ENCODE measurements around the gene ABCB9.

Gene ABCB9

DNA sequence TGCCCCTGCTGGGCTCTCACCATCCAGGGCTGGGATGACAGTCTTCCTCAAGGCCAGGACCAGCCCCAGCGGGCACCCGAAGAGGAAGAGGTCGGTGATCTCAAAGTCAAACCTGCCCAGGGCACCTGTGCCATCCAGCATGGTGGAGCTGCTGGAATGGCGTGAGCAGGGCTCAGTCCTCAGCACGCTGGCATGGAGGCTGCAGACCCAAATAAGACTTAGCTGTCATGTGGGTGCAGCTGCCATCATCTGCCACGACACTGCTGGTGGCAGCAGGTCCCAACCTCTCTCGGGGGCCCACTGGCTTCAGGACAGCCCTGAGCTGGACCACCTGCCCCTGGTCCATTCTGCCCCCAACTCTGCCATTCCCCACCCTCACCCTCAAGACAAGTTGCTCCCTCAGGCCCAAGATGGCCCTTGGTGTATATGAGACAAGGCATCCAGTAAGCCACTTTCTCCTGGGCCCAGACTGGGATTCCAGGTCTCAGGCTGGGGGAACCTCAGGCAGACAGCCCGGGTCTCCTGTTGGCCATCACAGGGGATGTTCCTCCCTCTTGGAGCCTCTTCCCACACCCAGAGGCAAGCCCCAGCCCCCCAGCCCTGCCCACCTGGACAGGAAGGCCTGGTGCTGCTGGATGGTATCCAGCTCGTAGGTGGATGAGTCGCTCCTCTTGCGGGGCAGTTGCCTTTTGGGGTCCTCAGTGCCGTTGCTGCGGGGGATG, 28.7 kb upstream of the ABCB9 start:
- no peak for DNase-seq (ENCODE audit: low read depth)

DNA sequence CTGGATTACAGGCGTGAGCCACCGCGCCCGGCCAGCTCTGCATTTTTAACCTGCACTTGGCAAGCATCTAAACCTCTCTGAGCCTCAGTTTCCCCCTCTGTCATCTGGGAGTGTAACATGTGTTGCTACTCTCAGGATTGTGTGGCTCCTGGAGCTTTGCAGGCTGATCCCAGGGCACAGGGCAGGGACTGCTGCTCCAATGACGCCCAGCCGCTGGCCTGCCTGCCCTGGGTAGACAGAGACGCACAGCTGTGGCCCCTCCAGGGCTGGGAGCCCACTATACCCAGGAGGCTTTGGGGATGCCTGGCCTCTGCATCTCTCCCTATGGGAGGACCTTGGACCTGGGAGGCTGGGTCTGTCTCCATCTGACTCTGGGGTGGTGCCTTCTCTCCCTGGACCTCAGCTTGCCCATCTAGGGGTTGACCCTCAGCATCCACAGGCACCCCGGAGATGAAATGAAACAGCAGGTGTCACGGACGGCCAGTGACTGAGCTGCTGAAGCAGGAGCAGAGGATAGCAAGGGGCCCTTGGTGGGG, 27.9 kb upstream of the ABCB9 start:
- no peak for DNase-seq (ENCODE audit: low read depth)

GRCh38 chr12:122992386-122992785, 26.1 kb upstream of the ABCB9 start:
- no peak for DNase-seq (ENCODE audit: low read depth)

DNA sequence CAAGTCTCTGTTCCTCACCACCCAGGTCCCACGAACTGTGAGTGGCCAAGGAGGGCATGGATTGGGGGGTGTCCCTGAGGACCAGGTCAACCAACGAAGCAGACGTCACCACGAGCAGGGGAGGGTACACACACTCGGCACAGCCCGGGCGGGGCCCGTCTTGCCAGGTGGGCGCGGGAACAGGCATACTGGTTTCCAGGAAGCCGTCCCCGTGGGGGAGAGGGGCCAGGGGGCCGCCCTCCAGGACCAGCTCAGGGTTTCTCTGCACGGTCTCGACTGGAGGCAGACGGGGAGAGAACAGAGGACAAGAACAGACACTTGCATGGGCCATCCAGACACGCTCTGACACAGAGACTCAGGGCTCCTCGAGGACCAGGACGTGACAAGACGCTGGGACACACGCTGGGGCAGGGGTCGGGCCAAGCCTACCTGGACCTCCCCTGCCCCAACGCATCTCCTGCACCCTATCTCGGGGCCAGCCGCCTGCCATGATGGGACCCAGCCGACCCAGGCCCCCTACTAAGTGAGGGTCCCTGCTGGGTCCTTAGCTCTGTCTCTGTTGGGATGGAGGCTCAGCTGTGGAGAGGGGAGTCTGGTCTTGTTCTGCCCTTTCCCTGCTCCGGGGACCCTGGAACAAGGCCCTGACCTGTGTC, 25.5 kb upstream of the ABCB9 start:
- DNase-seq (ENCODE audit: low read depth) = no peak

DNA sequence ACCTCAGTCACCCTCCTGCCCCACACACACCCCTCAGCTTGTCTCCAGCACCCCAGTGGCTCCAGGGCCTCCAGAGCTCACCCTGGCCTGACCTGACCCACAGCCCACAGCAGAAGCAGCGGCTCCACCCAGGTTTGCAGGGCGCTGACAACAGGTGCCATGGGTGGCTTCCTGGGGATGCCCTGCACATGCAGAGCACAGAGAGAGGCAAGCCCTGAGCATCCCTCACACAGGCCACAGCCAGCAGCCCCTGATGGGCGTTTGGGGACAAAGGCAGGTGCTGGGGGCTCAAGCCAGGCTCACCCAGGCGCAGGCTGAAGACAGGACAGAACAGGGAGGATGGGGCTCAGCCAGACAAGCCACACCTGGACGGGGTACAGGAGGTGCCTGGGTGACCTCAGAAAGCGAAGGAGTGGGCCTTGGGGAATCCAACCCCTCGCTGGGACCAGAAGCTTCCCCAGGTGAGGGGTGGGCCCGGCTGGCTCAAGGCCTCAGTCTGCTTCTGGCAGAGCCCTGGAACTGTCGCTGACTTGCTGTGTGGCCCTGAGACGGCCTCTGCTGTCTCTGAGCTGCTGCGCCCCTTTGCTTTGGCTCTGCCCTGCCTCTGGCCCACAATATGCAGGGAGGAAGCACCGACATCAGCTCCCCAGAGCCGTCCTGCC, 24.8 kb upstream of the ABCB9 start:
- DNase-seq (ENCODE audit: low read depth) = no peak

GRCh38 chr12:122990561-122990960, 24.3 kb upstream of the ABCB9 start:
- no peak for DNase-seq (ENCODE audit: low read depth)

GRCh38 chr12:122989874-122990419, 23.7 kb upstream of the ABCB9 start:
- DNase-seq (ENCODE audit: low read depth) = no peak

- no peak for DNase-seq (ENCODE audit: low read depth)
Measured at GRCh38 chr12:122989225-122989839, 23.1 kb upstream of the ABCB9 start.

GRCh38 chr12:122988612-122989212, 22.4 kb upstream of the ABCB9 start:
- no peak for DNase-seq (ENCODE audit: low read depth)

DNA sequence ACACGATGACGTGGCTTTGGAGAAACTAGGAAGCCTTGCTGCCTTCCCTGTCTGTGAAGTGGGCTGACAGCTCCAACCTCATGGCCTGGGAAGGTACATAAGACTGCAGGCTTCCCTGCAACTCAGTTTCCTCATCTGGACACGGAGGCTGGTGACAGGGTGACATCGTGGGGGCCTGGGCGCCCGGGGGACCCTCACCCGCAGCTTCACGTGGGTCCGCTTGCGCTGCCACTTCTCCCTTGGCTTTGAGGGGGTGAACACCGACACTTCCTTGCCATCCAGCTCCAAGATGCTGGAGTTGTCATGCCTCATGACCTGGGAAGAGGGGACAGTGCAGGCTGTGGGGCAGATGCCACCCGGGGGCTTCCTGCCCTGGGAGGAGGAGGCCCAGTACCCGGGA, 21.8 kb upstream of the ABCB9 start:
- no peak for DNase-seq (ENCODE audit: low read depth)

DNA sequence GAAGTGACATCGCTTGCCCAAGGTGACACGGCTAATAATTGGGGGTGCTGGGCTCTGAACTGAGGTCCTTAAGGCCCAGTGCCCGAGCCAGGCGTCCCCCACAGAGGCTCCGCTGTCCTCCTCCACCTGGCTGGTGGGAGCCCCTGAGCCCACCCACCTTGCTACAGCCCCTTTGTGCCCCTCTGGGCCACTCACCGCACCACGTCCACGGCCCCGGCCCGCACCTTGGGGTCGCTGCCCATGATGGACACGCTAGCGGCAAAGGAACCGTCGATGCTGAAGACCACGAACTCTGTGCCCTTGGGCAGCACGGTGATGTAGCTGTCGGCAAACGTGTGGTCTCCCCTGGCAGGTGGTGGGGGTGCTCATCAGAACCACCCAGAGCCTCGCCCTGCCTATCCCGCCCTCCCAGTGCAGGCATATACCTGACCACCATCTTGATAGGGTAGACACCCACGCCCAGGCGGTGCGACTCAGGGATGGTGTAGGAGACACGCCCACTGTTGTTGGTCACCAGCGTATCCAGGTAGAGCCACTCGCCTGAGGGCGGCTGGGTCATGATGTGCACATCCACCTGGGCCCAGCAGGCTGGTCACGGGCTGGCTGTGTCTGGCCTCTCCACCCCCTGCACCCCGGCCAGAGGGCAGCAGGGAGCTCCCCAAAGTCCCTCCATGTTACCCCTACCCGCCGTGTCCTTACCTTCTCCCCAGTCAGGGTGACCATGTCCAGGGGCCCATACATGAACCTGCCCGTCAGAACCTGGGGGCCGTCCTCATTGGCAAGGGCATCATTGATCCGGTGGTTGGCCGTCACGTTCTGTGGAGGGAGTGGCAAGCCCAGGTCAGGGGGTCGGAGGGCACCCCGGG, 21.1 kb upstream of the ABCB9 start:
- no peak for DNase-seq (ENCODE audit: low read depth)

GRCh38 chr12:122986258-122986871, 20.1 kb upstream of the ABCB9 start:
- no peak for DNase-seq (ENCODE audit: low read depth)

DNA sequence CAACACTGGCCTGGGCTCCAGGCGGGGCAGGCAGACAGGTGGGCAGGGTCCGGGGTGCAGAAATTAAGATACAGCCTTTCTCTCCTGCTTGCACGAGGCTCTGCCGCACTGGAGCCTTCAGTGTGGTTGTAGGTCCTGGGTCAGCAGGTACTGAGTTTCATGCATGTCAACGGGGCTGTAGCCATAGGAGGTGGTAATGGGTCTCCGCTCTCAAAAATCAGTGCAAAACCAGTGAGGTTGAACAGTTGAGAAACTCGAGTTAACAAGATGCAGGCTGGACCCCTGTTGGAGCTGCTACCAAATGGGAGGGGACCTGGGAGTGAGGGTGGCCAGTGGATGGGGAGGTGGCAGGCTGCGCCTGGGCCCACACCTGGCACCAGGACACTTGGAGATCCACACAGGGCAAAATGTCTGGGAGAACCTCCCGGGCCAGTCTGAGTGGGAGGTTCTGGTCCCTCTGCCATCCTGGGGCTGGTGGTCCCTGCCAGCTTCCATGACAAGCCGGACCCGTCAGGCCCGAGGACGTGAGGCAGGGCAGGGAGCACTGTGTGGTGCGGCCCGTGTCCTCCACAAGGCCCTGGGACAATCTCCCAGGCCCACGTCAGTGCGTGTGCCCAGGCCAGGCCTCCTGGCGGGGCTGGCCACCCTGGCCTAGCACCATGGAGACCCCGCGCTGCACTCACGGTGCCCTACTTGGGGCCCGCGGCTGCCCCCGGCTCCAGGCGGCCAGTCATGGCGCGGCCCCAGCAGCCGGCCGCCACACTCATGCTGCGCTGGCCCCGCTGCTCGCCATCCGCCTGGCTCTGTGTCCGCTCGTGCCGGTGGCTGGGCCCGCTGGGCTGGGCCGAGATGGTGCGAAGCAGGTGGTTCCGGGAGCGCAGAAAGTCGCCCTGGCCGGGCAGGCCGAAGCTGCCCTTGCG, 19.3 kb upstream of the ABCB9 start:
- no peak for DNase-seq (ENCODE audit: low read depth)

GRCh38 chr12:122984612-122985337, 18.5 kb upstream of the ABCB9 start:
- no peak for DNase-seq (ENCODE audit: low read depth)

- no peak for DNase-seq (ENCODE audit: low read depth)
Measured at GRCh38 chr12:122983789-122984515, 17.7 kb upstream of the ABCB9 start.

- DNase-seq (ENCODE audit: low read depth) = no peak
Measured at GRCh38 chr12:122982963-122983788, 16.9 kb upstream of the ABCB9 start.

GRCh38 chr12:122982477-122982815, 16.2 kb upstream of the ABCB9 start:
- DNase-seq (ENCODE audit: low read depth) = no peak
